Astrocyte of the cerebellum (primary cell): ENCODE results near the gene GRAMD2B.

Source experiments
- DNase-seq: peaks from one replicate; pipeline ENCODE4 v3.0.0-alpha.2; 2011; ENCODE audit warnings: low read depth
- H3K4me3 ChIP-seq: 2 replicates; pipeline ENCODE4 v1.5.1; 2011; ENCODE audit warnings: mild to moderate bottlenecking, low read depth, low read length, moderate library complexity
- CTCF ChIP-seq: IDR thresholded peaks from 2 replicates; pipeline ENCODE4 v1.5.1; 2012; ENCODE audit warnings: low read length, low read depth, moderate library complexity, mild to moderate bottlenecking; ENCODE audit errors: missing control alignments
- in situ Hi-C: cut with HindIII; loops from 2 replicates; pipeline ENCODE4 v1.10.0; 2017; ENCODE audit warnings: low sequenced_read_pairs

The GRAMD2B gene

GRCh38 chr5:126419102-126419501 lies 4.1 kb upstream of the GRAMD2B start:
- in situ Hi-C loops: no loop called here
- H3K4me3 ChIP-seq: no peak overlapping the region
- TF ChIP-seq CTCF: no peak
- DNase-seq: no peak

- no peak for DNase-seq
- in situ Hi-C loops: no loop called here
- no peak for TF ChIP-seq CTCF
- H3K4me3 ChIP-seq: no peak overlapping the region
These were observed 5.2 kb downstream of the GRAMD2B start for GRCh38 chr5:126428421-126428820.

GRCh38 chr5:126430631-126431030 lies 7.4 kb downstream of the GRAMD2B start:
- in situ Hi-C loops: loop anchor here (5.0 kb wide), 3 partner anchors 43 to 102 kb away; no protein-coding TSS in a partner anchor
- no peak for TF ChIP-seq CTCF
- no peak for DNase-seq
- H3K4me3 ChIP-seq: no peak overlapping the region

- DNase-seq: peak; percentile 72
- in situ Hi-C loops: loop anchor here (5.0 kb wide), 3 partner anchors 46 to 99 kb away; no protein-coding TSS in a partner anchor
- H3K4me3 ChIP-seq: no peak overlapping the region
- no peak for TF ChIP-seq CTCF
These were observed 10.5 kb downstream of the GRAMD2B start for GRCh38 chr5:126433701-126434100.

GRCh38 chr5:126435261-126435660 lies 12.1 kb downstream of the GRAMD2B start:
- in situ Hi-C loops: no loop called here
- no peak overlapping the region for H3K4me3 ChIP-seq
- DNase-seq: no peak
- no peak for TF ChIP-seq CTCF

GRCh38 chr5:126435714-126436113 lies 12.5 kb downstream of the GRAMD2B start:
- in situ Hi-C loops: no loop called here
- no peak for DNase-seq
- H3K4me3 ChIP-seq: no peak overlapping the region
- TF ChIP-seq CTCF: no peak

- in situ Hi-C loops: no loop called here
- no peak for TF ChIP-seq CTCF
- no peak for DNase-seq
- no peak overlapping the region for H3K4me3 ChIP-seq
These were observed 14.5 kb downstream of the GRAMD2B start for GRCh38 chr5:126437721-126438120.
